GM19328 (cell line): ENCODE measurements around the gene B3GNT7.
A peak's percentile ranks its signal among the peaks of the same experiment; 100 is the strongest.

Experiments
- ATAC-seq: cut with Tn5 transposase; IDR thresholded peaks from one replicate; pipeline ENCODE4 v1.9.1; 2021; ENCODE audit warnings: mild to moderate bottlenecking, moderate library complexity; ENCODE audit not compliant: unreplicated experiment

B3GNT7 gene

GRCh38 chr2:231383416-231384108 lies 11.9 kb upstream of the B3GNT7 start:
- ATAC-seq = no peak

DNA sequence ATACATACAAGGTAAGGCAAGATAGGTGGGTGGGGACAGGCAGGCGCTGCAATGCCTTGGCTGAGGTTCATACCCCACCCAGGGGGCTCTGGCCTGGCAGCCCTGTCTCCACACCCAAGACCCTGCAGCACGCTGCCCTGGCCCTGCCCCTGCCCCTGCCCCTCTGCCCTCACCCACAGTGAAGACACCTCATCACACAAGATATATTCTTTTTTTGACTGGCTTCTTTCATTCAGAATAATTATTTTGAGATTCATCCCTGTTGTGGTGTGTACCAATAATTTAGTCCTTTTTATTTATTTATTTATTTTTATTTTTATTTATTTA lies 11.4 kb upstream of the B3GNT7 start:
- no peak for ATAC-seq

DNA sequence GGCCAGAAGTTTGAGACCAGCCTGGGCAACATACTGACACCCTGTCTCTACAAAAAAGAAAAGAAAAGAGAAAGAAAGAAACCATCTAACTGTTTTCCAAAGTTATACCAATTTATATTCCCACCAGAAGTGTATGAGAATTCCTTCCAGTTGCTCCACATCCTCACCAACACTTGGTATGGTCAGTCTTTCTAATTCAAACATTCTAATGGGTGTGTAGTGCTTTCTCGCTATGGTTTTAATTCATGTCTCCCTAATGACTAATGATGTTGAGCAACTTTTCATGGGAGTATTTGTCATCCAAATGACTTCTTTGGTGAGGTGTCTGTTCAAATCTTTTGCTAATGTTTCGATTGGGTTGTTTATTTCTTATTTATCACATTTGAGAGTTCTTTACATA lies 10.5 kb upstream of the B3GNT7 start:
- no peak for ATAC-seq

GRCh38 chr2:231385429-231385828 lies 10.1 kb upstream of the B3GNT7 start:
- ATAC-seq = no peak

GRCh38 chr2:231386446-231386845 lies 9.1 kb upstream of the B3GNT7 start:
- ATAC-seq = no peak

DNA sequence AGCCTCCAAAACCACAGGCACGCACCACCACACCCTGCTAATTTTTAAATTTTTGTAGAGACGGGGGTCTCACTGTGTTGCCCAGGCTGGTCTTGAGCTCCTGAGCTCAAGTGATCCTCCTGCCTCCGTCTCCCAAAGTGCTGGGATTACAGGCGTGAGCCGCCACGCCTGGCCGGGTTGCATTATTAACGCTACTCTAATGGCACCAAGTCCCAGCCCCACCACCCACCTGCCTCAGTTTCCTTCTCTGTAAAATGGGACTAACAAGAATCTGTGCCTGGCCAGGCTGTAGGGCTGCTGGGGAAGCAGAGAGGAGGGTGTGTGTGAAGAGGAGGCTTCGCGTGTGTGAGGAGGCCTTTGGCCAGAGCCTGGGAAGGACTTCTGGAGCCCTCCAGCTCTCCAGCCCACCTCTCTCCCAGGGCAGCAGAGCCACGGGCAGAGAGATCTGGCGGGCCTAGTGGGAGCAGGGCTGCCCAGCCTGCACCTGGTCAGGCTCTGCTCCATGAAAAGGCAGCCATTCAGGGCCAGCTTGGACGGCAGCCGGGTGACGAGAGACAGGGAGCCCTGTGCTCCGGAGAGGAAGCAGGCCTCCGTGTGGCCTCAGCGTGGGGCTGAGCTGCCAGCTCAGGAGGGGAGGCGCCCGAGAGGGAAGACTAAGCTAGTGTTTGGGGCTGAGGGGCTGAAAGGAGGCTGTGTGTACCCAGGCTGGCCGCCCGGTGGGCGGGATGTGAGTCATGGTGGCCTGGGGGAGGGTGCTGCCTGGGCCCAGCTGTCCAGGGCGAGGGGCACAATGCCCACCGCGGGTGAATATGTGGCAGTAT lies 7.4 kb upstream of the B3GNT7 start:
- no peak for ATAC-seq

DNA sequence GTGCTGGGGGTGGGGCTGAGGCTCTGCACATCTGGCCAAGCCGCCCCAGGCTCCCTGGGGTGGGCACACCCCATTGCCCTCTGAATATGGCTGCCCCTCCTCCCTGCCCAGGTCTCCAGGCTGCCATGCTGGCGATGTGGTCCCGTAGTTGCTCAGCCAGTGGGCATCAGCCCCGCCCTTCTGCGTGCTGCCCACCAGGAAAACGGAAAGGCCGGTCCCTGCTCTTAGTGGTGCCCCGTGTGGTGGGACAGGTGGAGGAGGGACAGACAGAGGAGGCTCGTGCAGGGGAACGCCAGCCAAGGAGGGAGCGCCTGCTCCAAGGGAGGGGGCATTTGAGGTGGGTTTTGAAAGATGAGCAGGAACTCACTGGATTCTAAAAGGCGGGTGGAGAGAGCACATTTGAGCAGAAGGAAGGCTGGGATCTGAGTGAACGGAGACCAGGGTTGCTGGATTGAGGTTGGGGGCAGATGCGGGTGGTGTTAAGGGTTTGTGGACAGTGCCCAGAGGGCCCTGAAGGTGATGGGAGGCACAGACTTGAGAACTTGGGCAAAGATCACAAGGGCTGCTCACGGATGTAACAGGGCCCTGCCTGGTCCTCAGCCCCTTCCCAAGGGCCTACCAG lies 6.7 kb upstream of the B3GNT7 start:
- no peak for ATAC-seq

GRCh38 chr2:231390667-231391066 lies 4.8 kb upstream of the B3GNT7 start:
- ATAC-seq = no peak

DNA sequence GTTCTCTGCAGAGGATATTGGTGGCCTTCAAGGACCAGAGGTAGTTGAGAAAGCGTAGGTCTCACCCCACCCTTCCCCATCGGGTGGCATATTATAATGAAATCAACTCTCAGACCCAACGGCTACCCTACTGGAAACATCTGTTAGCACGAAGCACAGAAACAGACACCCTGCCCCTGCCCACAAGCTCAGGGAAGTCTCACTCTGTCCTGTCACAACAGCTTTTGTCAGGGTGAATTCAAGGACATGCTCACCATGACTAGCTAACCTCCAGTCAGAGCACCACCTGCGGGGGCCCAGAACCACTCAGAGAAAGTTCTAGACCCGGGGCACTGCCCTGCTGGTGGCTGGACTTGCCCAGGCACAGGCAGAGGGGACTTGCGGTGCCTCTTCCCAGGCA lies 3.5 kb upstream of the B3GNT7 start:
- no peak for ATAC-seq

DNA sequence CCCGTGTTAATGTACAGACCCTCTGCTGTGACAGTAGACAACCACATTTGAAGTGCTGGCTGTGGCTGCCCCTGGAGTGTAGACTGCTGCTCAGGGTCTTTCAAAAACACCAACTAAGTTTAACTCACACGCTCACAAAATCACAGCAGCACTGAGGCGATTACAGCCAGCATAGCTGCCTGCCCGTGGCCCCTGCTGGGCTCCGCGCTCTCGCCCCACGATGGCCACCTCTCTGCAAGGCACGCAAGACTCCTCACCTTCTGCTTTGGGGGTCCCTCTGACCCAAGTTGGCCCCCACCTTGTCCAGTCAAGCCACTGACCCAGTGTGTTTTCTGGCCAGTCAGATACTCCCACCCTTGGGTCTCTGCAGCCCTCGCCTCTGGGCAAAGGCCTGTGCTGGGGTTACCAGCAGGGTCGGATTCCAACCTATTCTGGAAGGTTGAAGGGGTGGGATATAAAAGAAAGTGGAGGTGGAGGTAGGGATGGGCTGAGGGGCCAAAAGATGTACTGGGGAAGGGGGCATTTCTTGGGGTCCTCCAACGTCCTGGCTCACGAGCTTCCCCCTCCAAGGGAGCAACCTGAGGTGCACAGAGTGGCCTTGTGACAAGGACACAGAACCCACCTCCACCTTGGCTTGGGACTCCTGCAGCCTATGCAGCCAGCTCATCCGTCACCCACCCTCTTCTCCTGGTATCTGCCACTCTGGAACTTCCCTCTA lies 2.9 kb upstream of the B3GNT7 start:
- ATAC-seq = no peak

DNA sequence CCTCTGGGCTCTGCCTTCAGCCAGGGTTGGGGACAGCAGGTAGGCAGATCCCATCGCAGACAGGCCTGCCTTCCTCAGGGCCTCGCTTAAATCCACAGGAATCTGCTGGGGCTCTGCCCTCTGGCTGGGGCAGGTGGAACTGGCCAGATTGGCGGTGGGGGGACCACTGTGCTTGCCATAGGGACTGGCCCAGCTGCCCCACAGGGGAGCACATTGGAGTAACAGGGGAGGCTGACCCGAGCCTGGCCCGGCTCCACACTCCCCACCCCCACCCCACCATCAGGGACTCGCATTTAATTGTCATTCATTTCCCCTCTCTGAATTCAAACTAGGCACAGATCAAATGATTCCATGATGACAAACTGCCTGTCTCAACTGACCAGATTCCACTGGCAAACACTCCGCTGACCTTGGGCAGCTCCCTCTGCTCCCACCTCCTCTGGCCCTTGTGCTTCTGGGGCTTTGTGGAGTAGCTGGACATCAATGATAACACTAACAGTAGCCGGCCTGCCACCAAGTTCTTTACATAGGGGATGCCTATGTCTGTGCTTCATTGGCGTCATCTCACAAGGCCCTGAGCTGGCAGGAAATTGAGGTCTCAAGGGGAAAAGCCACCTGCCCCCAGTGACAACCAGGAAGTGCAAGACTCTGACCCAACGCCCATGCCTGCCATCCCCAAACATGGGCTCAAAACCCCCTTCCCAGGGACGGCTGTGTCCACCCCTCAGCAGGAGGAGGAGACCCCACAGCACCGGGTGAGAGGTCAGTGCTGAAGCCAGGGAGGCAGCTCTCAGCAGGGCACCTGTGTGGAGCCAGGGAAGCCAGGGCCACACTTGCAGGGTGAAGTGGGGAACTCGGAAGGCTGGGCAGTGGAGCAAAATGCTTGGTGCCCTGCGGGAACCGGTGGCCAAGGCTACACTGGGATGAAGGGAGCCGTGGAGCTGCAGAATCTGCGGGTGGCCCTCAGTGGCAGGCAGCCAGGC lies 2.1 kb upstream of the B3GNT7 start:
- peak; percentile 39 for ATAC-seq

- ATAC-seq = peak; percentile 34
These were observed 1.0 kb upstream of the B3GNT7 start for GRCh38 chr2:231394211-231395141.

- no peak for ATAC-seq
These were observed 730 bp downstream of the B3GNT7 start for GRCh38 chr2:231396058-231396821.

GRCh38 chr2:231397011-231397927 lies 1.8 kb downstream of the B3GNT7 start:
- no peak for ATAC-seq

DNA sequence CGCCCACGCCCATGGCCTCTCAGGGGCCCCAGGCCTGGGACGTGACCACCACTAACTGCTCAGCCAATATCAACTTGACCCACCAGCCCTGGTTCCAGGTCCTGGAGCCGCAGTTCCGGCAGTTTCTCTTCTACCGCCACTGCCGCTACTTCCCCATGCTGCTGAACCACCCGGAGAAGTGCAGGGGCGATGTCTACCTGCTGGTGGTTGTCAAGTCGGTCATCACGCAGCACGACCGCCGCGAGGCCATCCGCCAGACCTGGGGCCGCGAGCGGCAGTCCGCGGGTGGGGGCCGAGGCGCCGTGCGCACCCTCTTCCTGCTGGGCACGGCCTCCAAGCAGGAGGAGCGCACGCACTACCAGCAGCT lies 2.4 kb downstream of the B3GNT7 start:
- ATAC-seq = no peak

DNA sequence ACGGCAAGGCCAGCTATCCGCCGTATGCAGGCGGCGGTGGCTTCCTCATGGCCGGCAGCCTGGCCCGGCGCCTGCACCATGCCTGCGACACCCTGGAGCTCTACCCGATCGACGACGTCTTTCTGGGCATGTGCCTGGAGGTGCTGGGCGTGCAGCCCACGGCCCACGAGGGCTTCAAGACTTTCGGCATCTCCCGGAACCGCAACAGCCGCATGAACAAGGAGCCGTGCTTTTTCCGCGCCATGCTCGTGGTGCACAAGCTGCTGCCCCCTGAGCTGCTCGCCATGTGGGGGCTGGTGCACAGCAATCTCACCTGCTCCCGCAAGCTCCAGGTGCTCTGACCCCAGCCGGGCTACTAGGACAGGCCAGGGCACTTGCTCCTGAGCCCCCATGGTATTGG lies 3.1 kb downstream of the B3GNT7 start:
- ATAC-seq = no peak

DNA sequence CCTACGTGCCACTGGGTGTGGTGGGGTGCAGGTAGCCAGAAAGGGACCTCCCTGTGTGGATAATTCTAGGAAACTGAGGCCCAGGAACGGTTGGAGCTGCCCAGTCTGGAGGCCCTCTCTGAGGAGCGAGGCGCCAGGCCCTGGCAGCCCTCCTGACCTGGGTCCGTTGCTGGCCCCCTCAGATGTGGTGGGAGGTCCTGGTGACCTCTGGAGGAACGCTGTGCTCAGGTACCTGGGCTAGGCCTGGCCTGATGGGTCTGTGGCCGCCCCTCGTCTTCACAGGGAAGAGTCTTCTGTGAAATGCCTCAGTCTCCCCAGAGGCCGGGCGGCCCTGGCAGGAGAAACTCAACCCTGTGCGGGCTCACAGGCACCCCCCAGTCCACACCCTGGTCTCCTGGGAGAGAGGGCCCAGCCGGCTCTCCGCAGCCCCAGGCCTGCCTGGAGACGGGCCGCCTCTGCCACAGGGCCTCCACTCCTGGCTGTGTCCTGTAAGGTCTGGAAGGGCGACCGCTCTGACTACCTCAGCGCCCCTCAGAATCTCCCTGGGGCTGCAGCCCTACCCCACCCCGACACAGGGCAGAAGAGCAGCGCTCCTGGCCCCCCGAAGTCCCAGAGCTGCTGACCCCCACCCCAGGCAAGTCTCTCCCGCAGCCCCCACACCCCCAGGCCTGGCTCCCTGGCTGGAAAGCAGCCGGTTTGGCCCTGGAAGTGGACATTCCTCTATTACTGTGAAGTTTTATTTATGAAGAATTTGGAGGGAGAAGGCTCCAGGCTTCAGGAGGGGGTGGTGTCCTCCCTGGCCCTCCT lies 3.7 kb downstream of the B3GNT7 start:
- no peak for ATAC-seq
